Neural crest cell (in vitro differentiated cells): ENCODE data around the gene SLC35E3. TPM values are rescaled to one million over a fixed set of nuclear protein-coding genes. Genes with fewer than 3 reads are reported as not detected.

Source experiments
- DNase-seq: peaks from one replicate; pipeline ENCODE4 v3.0.0; 2021; ENCODE audit warnings: low read depth, mixed read lengths, low spot score
- H3K27ac Mint-ChIP-seq: one replicate; pipeline ENCODE4 v1.8.0; 2021; ENCODE audit warnings: mild to moderate bottlenecking, mixed read lengths; ENCODE audit not compliant: unreplicated experiment
- H3K27me3 Mint-ChIP-seq: 2 replicates; pipeline ENCODE4 v1.8.0; 2021; ENCODE audit warnings: low read depth, mild to moderate bottlenecking, mixed read lengths
- H3K36me3 Mint-ChIP-seq: 2 replicates; pipeline ENCODE4 v1.8.0; 2021; ENCODE audit warnings: low read depth, mild to moderate bottlenecking, mixed read lengths
- H3K4me1 Mint-ChIP-seq: 2 replicates; pipeline ENCODE4 v1.8.0; 2021; ENCODE audit warnings: mixed read lengths
- H3K4me3 Mint-ChIP-seq: one replicate; pipeline ENCODE4 v1.8.0; 2021; ENCODE audit warnings: mild to moderate bottlenecking, mixed read lengths
- H3K9me3 Mint-ChIP-seq: 2 replicates; pipeline ENCODE4 v1.8.0; 2021; ENCODE audit warnings: mixed read lengths
- total RNA-seq: library from RNA; stranded (reverse); gene quantifications from 2 replicates; pipeline ENCODE4 v1.2.1, GENCODE V29; 2021
- TF ChIP-seq, protein P1 (sequence below): fragments of 200-600 bp; sonication (generic); conservative IDR thresholded peaks from 2 replicates; pipeline ENCODE4 v1.5.0; 2021; ENCODE audit warnings: antibody characterized with exemption, mild to moderate bottlenecking

The SLC35E3 gene
- total RNA-seq, 1 donor from 2014 or later, result 15.1 TPM

DNA sequence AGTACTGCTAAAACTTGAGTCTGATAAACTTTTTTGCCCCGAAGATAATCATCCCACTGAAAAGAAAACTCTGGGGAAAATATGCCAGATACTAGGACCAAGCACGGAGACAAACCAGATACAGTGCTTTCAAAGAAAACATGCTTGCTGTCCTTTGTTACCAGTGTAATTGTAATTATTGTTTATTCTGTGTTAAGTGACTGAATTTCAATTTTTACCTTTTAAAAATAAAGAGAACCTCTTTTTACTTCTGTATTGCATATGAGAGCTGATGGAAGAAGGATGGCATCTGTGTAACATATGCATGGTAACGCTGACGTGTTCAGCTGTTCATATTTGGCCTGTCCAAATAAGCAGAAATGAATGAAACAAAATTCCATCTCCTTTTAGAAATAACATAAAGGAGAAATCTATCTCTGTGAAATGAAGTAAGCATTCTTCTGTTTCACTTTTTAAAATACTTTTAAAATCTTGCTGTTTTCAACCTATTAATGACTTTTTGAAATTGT is 22.5 kb downstream of the SLC35E3 start:
- Mint-ChIP-seq H3K4me3 (no peak overlapping the region), H3K4me1 (no peaks in the 10 kb centered on the region), H3K36me3 (peaks cover 3% of the 10 kb centered on the region), H3K27ac (no peak overlapping the region), H3K27me3 (no peaks in the 10 kb centered on the region), H3K9me3 (no peaks in the 10 kb centered on the region)
- TF ChIP-seq, protein P1, sequence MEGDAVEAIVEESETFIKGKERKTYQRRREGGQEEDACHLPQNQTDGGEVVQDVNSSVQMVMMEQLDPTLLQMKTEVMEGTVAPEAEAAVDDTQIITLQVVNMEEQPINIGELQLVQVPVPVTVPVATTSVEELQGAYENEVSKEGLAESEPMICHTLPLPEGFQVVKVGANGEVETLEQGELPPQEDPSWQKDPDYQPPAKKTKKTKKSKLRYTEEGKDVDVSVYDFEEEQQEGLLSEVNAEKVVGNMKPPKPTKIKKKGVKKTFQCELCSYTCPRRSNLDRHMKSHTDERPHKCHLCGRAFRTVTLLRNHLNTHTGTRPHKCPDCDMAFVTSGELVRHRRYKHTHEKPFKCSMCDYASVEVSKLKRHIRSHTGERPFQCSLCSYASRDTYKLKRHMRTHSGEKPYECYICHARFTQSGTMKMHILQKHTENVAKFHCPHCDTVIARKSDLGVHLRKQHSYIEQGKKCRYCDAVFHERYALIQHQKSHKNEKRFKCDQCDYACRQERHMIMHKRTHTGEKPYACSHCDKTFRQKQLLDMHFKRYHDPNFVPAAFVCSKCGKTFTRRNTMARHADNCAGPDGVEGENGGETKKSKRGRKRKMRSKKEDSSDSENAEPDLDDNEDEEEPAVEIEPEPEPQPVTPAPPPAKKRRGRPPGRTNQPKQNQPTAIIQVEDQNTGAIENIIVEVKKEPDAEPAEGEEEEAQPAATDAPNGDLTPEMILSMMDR, result no peak
- no peak for DNase-seq

DNA sequence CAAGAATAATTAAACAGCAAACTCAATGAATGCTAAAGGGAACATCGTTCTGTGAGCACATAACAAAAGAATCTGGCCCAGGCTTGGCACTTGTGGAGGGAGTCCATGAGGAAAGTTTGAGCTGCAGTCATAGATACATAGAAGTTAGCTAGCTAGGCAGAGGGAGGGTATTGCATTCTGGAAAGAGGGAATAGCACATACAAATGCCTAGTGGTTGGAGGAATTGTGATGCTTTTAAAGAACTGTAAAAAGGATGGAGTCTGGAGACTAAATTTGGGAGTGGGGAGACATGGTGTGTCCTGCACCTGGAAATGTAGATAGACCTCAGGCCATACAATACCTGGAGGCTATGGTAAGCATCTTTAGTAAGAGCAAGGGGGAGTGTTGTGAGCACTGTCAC is 24.0 kb downstream of the SLC35E3 start:
- Mint-ChIP-seq H3K27me3 (no peaks in the 10 kb centered on the region), H3K4me3 (no peak overlapping the region), H3K36me3 (no peaks in the 10 kb centered on the region), H3K4me1 (no peaks in the 10 kb centered on the region), H3K27ac (no peak overlapping the region), H3K9me3 (no peaks in the 10 kb centered on the region)
- TF ChIP-seq, protein P1, result no peak
- DNase-seq, result no peak

DNA sequence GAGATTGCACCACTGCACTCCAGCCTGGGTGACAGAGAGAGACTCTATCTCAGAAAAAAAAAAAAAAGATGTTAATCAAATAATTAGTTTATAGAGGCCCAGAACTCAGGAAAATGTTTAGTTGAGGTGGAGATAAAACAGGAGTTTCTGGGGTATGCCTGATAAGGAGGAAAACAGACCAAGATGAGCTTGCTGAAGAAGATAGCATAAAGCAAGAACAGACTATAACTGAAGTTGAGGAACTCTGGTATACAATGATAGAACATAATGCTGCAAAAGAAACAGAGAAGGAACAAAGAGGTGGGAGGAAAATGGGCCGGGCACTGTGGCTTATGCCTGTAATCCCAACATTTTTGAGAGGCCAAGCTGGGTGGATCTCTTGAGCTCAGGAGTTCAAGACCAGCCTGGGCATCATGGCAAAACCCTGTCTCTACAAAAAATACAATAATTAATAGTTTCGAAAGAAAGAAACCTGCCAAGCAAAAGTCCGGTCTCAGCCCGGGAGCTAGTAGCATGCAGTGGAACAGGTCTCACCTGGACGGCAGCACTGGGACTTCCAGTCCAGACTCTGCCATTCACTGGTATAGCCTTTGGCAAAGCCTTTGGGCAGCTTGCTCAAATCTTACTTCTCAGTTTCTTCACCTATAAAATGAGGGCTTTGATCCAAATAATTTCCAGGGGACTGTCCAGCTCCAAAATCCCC is 25.4 kb downstream of the SLC35E3 start:
- H3K4me3 Mint-ChIP-seq, result no peak overlapping the region
- H3K9me3 Mint-ChIP-seq, result no peaks in the 10 kb centered on the region
- DNase-seq, result no peak
- no peaks in the 10 kb centered on the region for H3K27me3 Mint-ChIP-seq
- H3K4me1 Mint-ChIP-seq, result no peaks in the 10 kb centered on the region
- H3K27ac Mint-ChIP-seq, result no peak overlapping the region
- no peaks in the 10 kb centered on the region for H3K36me3 Mint-ChIP-seq
- TF ChIP-seq, protein P1, result no peak

DNA sequence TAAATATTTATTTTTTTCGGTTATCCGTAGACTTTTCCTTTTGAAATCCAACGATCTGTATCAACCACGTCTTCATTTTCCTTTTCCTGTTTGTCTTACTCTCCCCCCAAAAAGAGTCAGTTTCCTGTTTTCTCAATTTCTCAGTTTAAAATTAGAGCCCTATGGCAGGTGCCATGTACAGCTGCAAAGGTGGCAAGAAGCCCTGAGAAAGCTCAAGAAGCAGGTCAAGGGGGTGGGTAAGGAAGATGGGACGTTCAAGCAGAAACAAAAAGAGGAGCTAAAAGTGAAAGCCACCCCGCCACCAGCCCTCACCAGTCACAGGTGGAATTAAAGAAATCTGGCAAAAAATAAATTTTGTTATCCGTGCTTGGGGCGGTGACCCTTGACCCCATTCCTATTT is 26.7 kb downstream of the SLC35E3 start:
- TF ChIP-seq, protein P1, result no peak
- Mint-ChIP-seq H3K4me3 (no peak overlapping the region), H3K36me3 (no peaks in the 10 kb centered on the region), H3K27me3 (no peaks in the 10 kb centered on the region), H3K9me3 (no peaks in the 10 kb centered on the region), H3K27ac (no peak overlapping the region), H3K4me1 (no peaks in the 10 kb centered on the region)
- no peak for DNase-seq

DNA sequence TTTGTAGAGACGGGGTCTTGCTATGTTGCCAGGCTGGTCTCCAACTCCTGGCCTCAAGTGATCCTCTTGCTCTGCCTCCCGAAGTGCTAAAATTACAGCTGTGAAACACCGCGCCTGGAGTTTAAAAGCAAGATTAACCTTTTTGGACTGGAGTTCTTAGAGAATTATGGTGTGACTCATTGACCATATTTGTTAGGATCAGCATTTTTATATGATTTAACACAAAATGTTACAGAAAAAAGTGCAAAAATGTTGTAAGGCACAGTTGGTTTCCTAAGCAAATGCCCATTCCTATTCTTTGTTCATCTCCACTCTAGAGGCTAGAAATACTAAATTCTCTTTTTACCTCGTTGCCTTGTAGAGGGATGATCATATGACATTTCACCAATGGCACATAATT is 27.6 kb downstream of the SLC35E3 start:
- TF ChIP-seq, protein P1, result no peak
- no peaks in the 10 kb centered on the region for H3K9me3 Mint-ChIP-seq
- no peaks in the 10 kb centered on the region for H3K36me3 Mint-ChIP-seq

More for the DNA sequence above, 27.6 kb downstream of the SLC35E3 start:
- Mint-ChIP-seq H3K4me1 (no peaks in the 10 kb centered on the region), H3K27me3 (no peaks in the 10 kb centered on the region), H3K27ac (no peak overlapping the region), H3K4me3 (no peak overlapping the region)
- no peak for DNase-seq
